Adrenal gland (tissue), 5 donors: ENCODE measurements around the gene SMG6.

ENCODE experiments used
- POLR2A ChIP-seq, 2 donors: fragments of 450-650 bp; IDR thresholded peaks; one replicate each; pipeline ENCODE4 v1.6.1; 2017; ENCODE audit warnings: antibody characterized with exemption in 2 of 2, mild to moderate bottlenecking in 2 of 2, moderate library complexity in 1 of 2
- TF ChIP-seq, protein P1 (sequence below), 6 experiments: fragments of 450-650 bp in 4 of 6; fragments of 200-600 bp in 2 of 6; sonication (generic) in 1 of 6; IDR thresholded peaks; 1 replicate in 5 of 6; 2 replicates in 1 of 6; pipeline versions ENCODE4 v1.5.1 to v1.8.0; 2016 to 2021; ENCODE audit warnings: antibody characterized with exemption in 6 of 6, mild to moderate bottlenecking in 2 of 6, moderate library complexity in 1 of 6
- donor health status: DM: no; HTN: no; CAD: no.

DNA sequence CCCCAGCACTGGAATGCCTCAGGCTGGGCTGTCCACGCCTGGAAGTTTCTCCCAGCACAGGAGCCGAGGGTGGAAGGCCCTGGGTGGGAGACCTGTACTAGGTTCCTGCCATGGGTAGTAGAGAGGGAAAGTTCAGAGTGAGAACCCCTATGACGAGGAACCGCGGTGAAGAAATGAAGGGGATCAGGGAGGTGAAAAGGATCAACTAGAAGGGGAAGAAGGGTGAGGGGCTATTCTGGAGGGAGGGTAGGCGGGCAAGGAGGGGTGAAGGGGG is 243.3 kb downstream of the SMG6 start:
- TF ChIP-seq POLR2A (IDR thresholded peaks at IDR 0.05) = no peak
- TF ChIP-seq, protein P1, sequence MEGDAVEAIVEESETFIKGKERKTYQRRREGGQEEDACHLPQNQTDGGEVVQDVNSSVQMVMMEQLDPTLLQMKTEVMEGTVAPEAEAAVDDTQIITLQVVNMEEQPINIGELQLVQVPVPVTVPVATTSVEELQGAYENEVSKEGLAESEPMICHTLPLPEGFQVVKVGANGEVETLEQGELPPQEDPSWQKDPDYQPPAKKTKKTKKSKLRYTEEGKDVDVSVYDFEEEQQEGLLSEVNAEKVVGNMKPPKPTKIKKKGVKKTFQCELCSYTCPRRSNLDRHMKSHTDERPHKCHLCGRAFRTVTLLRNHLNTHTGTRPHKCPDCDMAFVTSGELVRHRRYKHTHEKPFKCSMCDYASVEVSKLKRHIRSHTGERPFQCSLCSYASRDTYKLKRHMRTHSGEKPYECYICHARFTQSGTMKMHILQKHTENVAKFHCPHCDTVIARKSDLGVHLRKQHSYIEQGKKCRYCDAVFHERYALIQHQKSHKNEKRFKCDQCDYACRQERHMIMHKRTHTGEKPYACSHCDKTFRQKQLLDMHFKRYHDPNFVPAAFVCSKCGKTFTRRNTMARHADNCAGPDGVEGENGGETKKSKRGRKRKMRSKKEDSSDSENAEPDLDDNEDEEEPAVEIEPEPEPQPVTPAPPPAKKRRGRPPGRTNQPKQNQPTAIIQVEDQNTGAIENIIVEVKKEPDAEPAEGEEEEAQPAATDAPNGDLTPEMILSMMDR (IDR thresholded peaks at IDR 0.05) = no peak
